GM18502 (cell line): Measurements from ENCODE around the gene MORC1.

Experiments
- ATAC-seq: cut with Tn5 transposase; IDR thresholded peaks from one replicate; pipeline ENCODE4 v1.9.1; 2021; ENCODE audit warnings: mild to moderate bottlenecking; ENCODE audit not compliant: unreplicated experiment, poor library complexity

Gene MORC1

GRCh38 chr3:109045271-109046040, 72.5 kb downstream of the MORC1 start:
- ATAC-seq, result no peak

GRCh38 chr3:109035082-109035481, 82.9 kb downstream of the MORC1 start:
- ATAC-seq, result no peak

DNA sequence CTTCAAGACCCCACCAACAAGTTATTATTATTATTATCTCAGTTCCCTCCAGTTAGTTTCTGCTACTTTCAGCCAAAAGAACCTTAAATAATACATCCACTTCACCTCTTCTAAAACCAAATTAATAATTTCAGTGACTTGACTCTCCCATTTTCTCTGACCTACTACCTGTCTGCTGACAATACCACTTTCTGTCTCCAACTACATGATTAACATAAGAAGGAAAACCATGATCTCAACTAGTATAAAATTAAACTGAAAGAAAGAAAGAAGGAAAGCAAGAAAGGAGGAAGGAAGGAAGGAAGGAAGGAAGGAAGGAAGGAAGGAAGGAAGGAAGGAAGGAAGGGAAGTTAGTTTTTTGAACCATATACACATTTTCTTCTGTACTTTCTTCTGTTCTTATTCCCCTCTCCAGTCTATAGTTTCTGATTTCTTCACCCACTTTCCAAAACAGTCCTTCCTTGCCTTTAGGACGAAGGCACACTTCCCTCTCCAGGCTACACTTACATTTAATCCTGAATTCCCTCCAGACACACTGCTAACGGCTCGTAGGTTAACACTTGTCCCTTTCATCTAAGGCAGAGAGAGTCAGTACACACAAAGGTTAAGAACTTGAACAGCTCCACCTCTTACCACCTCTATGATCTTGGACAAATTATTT, 84.8 kb downstream of the MORC1 start:
- no peak for ATAC-seq

DNA sequence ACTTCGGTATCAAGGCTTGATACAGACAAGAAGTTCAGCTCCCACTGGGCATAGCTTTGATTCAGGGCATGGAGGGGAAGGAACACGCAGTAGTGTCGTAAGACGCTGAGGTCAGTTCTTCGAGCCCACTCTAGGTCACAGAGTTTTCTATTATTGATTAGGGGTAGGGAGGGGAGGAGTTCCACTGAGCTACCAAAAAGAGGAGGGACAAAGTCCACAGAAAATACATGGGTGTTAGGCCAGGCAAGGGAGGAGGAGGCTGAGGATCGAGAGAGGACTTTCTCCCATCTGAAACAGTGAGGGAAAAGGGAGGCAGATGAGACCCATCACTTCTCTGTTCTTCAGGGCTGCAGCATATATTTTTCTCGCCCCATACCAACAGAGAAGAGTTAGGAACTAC, 89.2 kb downstream of the MORC1 start:
- no peak for ATAC-seq

- no peak for ATAC-seq
These were observed 91.1 kb downstream of the MORC1 start for GRCh38 chr3:109026821-109027220.

DNA sequence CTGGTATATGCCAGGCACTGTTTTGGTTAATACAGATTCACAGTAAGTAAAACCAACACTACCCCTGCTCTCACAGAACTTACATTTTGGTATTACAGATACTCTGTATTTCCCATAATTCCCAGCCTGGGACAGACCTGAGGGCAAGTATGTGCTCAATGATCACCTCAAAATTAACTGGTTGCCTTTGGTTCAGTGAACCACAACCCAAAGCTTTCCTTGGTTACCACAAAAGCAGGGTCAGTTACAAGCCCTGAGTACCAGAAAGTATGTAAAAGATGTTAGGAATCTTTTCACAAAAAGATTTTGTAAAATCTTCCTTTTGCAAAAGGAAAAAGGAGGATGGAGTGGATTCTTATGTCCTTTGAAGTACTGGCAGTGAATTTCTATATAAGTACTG, 92.0 kb downstream of the MORC1 start:
- no peak for ATAC-seq

DNA sequence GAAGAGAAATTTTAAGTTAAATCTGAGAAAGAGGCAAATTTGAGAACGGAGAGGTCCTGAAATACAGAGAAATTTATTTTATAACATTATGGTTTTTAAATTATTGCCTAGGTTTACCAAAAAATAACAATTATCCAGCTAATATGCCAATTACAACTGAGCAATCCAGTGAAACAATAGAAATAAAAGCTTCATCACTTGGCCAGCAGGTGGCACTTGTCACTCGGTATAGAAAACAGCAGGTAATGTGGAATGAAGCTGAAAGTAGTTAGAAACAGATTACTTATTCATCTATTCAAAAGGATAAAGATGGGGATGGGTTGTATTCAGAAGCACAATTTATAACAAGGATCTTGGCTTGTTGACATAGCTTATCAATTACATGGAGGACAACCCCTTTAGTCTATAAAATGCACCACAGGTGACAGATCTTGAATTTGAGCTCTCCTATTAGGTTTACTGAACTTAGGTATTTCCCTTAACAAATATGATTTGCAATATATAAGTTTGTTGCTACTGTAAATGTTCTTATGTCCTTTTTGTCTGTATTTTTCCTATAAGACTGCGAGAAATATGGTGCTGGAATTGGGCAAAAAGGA, 94.2 kb downstream of the MORC1 start:
- peak; percentile 93 for ATAC-seq

DNA sequence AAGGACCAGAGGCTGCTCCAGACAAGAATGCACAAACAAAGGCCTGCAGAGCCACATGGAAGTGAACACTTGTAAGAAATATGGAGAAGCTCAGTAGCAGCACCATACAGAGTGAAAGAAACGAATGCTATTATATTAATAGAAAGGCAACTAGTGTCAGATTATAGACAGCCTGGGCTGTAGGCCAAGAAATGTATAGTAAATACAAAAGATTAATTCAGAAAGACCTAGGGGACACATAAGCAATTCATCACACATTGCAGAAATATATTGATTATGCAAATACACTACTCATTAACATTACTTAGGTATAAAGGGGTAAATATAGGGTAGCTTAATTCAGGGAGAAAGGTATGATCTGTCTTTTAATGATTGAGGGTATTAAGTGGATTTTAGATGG, 94.8 kb downstream of the MORC1 start:
- ATAC-seq, result no peak

GRCh38 chr3:109021556-109021955, 96.4 kb downstream of the MORC1 start:
- ATAC-seq, result no peak

GRCh38 chr3:109018828-109019227, 99.1 kb downstream of the MORC1 start:
- ATAC-seq, result no peak

DNA sequence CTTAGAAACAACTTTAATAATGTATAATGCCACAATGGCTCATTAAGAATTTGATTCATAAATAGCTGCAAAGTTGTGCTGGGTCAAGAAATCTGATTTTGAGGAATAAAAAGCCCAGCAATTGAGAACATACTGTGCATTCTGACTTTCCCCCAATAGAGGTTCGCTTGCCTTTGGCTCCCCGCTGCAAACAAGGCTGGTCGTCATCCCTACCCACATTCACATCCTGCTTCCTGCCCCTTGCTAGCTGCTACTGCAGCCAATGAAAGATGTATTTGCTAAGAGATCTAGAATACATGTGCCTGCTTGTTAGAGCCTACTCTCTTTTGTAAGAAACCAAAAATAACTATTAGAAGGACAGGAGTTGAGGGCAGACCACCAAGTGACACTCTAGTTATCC, 112.5 kb downstream of the MORC1 start:
- no peak for ATAC-seq

GRCh38 chr3:108998436-108998835, 119.5 kb downstream of the MORC1 start:
- ATAC-seq, result no peak

GRCh38 chr3:108985844-108986243, 132.1 kb downstream of the MORC1 start:
- no peak for ATAC-seq

- no peak for ATAC-seq
These were observed 134.9 kb downstream of the MORC1 start for GRCh38 chr3:108983051-108983450.

- ATAC-seq, result no peak
These were observed 141.9 kb downstream of the MORC1 start for GRCh38 chr3:108976058-108976457.

- ATAC-seq, result no peak
These were observed 144.9 kb downstream of the MORC1 start for GRCh38 chr3:108973019-108973418.

DNA sequence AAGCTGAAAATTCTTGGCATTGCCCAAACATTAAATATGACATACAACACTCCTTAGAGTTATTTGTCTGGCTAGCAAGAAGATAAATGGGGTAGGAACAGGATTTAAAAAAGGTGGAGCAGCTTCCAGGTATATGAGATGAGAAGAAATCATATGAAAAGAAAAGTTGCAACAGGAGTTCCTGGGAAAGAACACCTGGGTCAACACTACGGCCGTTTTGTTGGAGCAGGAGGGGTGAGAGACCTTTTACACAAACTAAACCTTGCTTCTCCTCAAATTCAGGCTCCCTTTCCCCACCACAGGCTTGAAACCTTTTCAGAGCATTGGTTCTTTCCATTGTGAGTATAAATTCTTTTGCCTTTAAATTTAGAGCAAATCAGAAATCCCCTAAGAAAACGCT, 145.5 kb downstream of the MORC1 start:
- ATAC-seq, result no peak

DNA sequence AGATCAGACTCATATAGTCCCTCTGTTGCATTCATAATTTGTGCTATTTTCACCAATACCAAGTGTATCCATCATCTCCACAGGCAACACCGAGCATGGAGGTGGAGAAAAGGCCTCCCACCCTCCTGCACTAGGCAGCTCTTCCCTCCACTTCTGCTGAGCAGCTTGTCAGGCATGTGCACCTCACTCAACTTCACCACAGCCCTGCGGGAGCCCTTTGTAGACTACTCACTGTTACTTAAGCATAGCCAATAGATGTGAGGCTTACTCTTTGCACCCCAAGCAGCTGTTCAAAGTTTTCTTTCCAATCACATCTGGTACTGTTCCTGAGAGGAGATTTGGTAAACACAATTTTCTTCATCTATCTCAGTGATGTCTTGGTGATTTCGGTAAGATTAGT, 147.4 kb downstream of the MORC1 start:
- ATAC-seq, result no peak

DNA sequence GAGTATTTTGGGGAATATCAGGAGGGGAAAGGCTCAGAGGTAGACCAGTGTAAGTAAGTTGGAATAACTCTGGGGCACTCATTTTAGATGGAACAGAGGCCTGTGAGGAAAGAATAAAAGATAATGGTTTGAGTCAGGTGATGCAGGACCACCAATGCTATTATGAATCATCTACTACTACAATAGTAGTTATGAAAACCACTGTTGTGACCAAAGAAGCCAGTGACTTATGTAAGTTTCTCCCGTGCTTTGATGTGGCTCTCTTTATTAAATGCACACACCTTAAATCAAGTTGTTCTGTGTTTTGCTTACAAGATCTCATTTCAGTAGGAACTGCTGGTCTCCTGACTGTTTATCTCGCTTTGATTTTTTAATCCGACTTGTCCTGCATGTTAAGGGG, 151.2 kb downstream of the MORC1 start:
- ATAC-seq, result no peak

DNA sequence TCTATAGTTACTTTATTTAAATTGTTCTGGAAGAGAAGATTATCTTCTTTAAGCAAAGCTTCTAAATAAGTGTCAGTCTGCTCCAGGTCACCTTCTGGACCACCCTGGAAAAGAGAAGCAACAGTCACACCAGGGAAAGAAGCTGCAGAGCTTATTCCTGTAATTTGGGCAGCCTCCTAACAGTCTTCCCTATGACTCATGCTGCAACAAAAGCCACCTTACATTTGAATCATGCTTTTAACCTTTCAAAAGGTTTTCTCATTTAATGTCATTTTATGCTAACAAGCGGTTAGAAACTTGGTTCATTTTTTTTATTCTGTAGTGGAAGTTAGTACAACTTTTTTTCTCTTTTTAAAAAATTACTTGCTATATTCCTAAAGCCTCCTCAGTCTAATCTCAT, 158.9 kb downstream of the MORC1 start:
- no peak for ATAC-seq

DNA sequence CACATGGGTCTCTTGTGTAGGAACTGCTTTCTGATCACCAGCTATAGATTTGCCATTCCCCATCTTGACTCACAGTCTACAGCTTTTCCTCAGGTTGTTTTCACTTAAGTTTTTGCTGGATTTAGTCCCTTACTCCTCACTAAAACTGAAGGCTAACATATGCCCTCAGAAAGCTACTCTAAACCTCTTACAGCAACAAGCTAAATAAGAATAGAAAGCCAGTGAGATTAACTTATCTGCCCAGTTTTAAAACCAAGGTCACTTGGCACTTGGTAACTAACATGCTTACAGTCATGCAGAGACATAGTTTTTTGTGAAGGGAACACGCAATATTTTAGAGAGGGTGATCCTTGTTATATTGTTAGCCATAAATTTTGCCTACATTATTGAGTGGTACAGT, 164.2 kb downstream of the MORC1 start, which contains the start of gene GUCA1C:
Gene GUCA1C, minus strand, starts transcription at position 180 of the 400 bp plus-strand sequence. Its CDS starts 117 bp downstream, at position 63.
- no peak for ATAC-seq
